ENCODE results near the gene MRFAP1.
A peak's percentile ranks its signal among the peaks of the same experiment; 100 is the strongest.

MRFAP1 gene

GRCh38 chr4:6674500-6675149 lies 34.1 kb downstream of the MRFAP1 start:
- no peak overlapping the region for H3K27ac ChIP-seq (ENCODE audit: low read length)
- H3K36me3 ChIP-seq (ENCODE audit: control insufficient read depth, low read depth, low read length) = peaks cover 16% of the 10 kb centered on the region
- H3K4me3 ChIP-seq (ENCODE audit: low read length) = peak overlapping the region; percentile 80
- peak overlapping the region; percentile 64 for H3K9ac ChIP-seq (ENCODE audit: low read length)
- H3K4me1 ChIP-seq (ENCODE audit: control insufficient read depth, low read depth, low read length) = peaks cover 6% of the 10 kb centered on the region
- peaks cover 5% of the 10 kb centered on the region for H3K27me3 ChIP-seq (ENCODE audit: control insufficient read depth, insufficient read depth, low read length)
- no peaks in the 10 kb centered on the region for H3K9me3 ChIP-seq (ENCODE audit: control insufficient read depth, low read depth, low read length)

GRCh38 chr4:6676722-6677558 lies 36.5 kb downstream of the MRFAP1 start:
- H3K27me3 ChIP-seq (ENCODE audit: control insufficient read depth, insufficient read depth, low read length) = peaks cover 5% of the 10 kb centered on the region
- no peak overlapping the region for H3K27ac ChIP-seq (ENCODE audit: low read length)
- H3K4me1 ChIP-seq (ENCODE audit: control insufficient read depth, low read depth, low read length) = peaks cover 6% of the 10 kb centered on the region
- no peak overlapping the region for H3K4me3 ChIP-seq (ENCODE audit: low read length)
- no peak overlapping the region for H3K9ac ChIP-seq (ENCODE audit: low read length)
- H3K9me3 ChIP-seq (ENCODE audit: control insufficient read depth, low read depth, low read length) = no peaks in the 10 kb centered on the region
- H3K36me3 ChIP-seq (ENCODE audit: control insufficient read depth, low read depth, low read length) = peaks cover 16% of the 10 kb centered on the region

- Histone ChIP-seq H3K4me1 (ENCODE audit: control insufficient read depth, low read depth, low read length) (no peaks in the 10 kb centered on the region), H3K27me3 (ENCODE audit: control insufficient read depth, insufficient read depth, low read length) (no peaks in the 10 kb centered on the region), H3K9me3 (ENCODE audit: control insufficient read depth, low read depth, low read length) (no peaks in the 10 kb centered on the region), H3K36me3 (ENCODE audit: control insufficient read depth, low read depth, low read length) (peaks cover 13% of the 10 kb centered on the region), H3K27ac (ENCODE audit: low read length) (no peak overlapping the region), H3K4me3 (ENCODE audit: low read length) (no peak overlapping the region), H3K9ac (ENCODE audit: low read length) (no peak overlapping the region)
These were observed 40.0 kb downstream of the MRFAP1 start for GRCh38 chr4:6680372-6681034.

GRCh38 chr4:6681191-6681590 lies 40.7 kb downstream of the MRFAP1 start:
- Histone ChIP-seq H3K27ac (ENCODE audit: low read length) (no peak overlapping the region), H3K9me3 (ENCODE audit: control insufficient read depth, low read depth, low read length) (no peaks in the 10 kb centered on the region)

GRCh38 chr4:6682862-6683590 lies 42.5 kb downstream of the MRFAP1 start:
- Histone ChIP-seq H3K36me3 (ENCODE audit: control insufficient read depth, low read depth, low read length) (no peaks in the 10 kb centered on the region), H3K4me3 (ENCODE audit: low read length) (no peak overlapping the region), H3K27ac (ENCODE audit: low read length) (no peak overlapping the region), H3K4me1 (ENCODE audit: control insufficient read depth, low read depth, low read length) (no peaks in the 10 kb centered on the region), H3K9ac (ENCODE audit: low read length) (no peak overlapping the region), H3K9me3 (ENCODE audit: control insufficient read depth, low read depth, low read length) (no peaks in the 10 kb centered on the region), H3K27me3 (ENCODE audit: control insufficient read depth, insufficient read depth, low read length) (no peaks in the 10 kb centered on the region)

More at GRCh38 chr4:6681191-6681590, 40.7 kb downstream of the MRFAP1 start:
- Histone ChIP-seq H3K36me3 (ENCODE audit: control insufficient read depth, low read depth, low read length) (peaks cover 6% of the 10 kb centered on the region), H3K9ac (ENCODE audit: low read length) (no peak overlapping the region), H3K4me1 (ENCODE audit: control insufficient read depth, low read depth, low read length) (no peaks in the 10 kb centered on the region), H3K27me3 (ENCODE audit: control insufficient read depth, insufficient read depth, low read length) (no peaks in the 10 kb centered on the region), H3K4me3 (ENCODE audit: low read length) (no peak overlapping the region)

GRCh38 chr4:6684656-6685055 lies 44.2 kb downstream of the MRFAP1 start:
- H3K27me3 ChIP-seq (ENCODE audit: control insufficient read depth, insufficient read depth, low read length) = no peaks in the 10 kb centered on the region
- H3K4me3 ChIP-seq (ENCODE audit: low read length) = no peak overlapping the region
- H3K9ac ChIP-seq (ENCODE audit: low read length) = no peak overlapping the region
- H3K4me1 ChIP-seq (ENCODE audit: control insufficient read depth, low read depth, low read length) = peaks cover 3% of the 10 kb centered on the region
- H3K36me3 ChIP-seq (ENCODE audit: control insufficient read depth, low read depth, low read length) = no peaks in the 10 kb centered on the region
- no peak overlapping the region for H3K27ac ChIP-seq (ENCODE audit: low read length)
- no peaks in the 10 kb centered on the region for H3K9me3 ChIP-seq (ENCODE audit: control insufficient read depth, low read depth, low read length)

- no peak overlapping the region for H3K9ac ChIP-seq (ENCODE audit: low read length)
- H3K27me3 ChIP-seq (ENCODE audit: control insufficient read depth, insufficient read depth, low read length) = no peaks in the 10 kb centered on the region
- peaks cover 6% of the 10 kb centered on the region for H3K4me1 ChIP-seq (ENCODE audit: control insufficient read depth, low read depth, low read length)
- H3K9me3 ChIP-seq (ENCODE audit: control insufficient read depth, low read depth, low read length) = no peaks in the 10 kb centered on the region
- no peak overlapping the region for H3K27ac ChIP-seq (ENCODE audit: low read length)
- H3K36me3 ChIP-seq (ENCODE audit: control insufficient read depth, low read depth, low read length) = no peaks in the 10 kb centered on the region
- no peak overlapping the region for H3K4me3 ChIP-seq (ENCODE audit: low read length)
These were observed 45.8 kb downstream of the MRFAP1 start for GRCh38 chr4:6686104-6686787.

- Histone ChIP-seq H3K9ac (ENCODE audit: low read length) (no peak overlapping the region), H3K4me3 (ENCODE audit: low read length) (no peak overlapping the region), H3K9me3 (ENCODE audit: control insufficient read depth, low read depth, low read length) (no peaks in the 10 kb centered on the region), H3K36me3 (ENCODE audit: control insufficient read depth, low read depth, low read length) (no peaks in the 10 kb centered on the region), H3K27ac (ENCODE audit: low read length) (no peak overlapping the region), H3K27me3 (ENCODE audit: control insufficient read depth, insufficient read depth, low read length) (no peaks in the 10 kb centered on the region), H3K4me1 (ENCODE audit: control insufficient read depth, low read depth, low read length) (peaks cover 6% of the 10 kb centered on the region)
These were observed 47.7 kb downstream of the MRFAP1 start for GRCh38 chr4:6687947-6688878.

- H3K4me1 ChIP-seq (ENCODE audit: control insufficient read depth, low read depth, low read length) = peaks cover 6% of the 10 kb centered on the region
- no peaks in the 10 kb centered on the region for H3K27me3 ChIP-seq (ENCODE audit: control insufficient read depth, insufficient read depth, low read length)
- no peaks in the 10 kb centered on the region for H3K36me3 ChIP-seq (ENCODE audit: control insufficient read depth, low read depth, low read length)
- no peaks in the 10 kb centered on the region for H3K9me3 ChIP-seq (ENCODE audit: control insufficient read depth, low read depth, low read length)
- H3K9ac ChIP-seq (ENCODE audit: low read length) = no peak overlapping the region
- H3K4me3 ChIP-seq (ENCODE audit: low read length) = no peak overlapping the region
- no peak overlapping the region for H3K27ac ChIP-seq (ENCODE audit: low read length)
These were observed 48.5 kb downstream of the MRFAP1 start for GRCh38 chr4:6688879-6689505.

- H3K9ac ChIP-seq (ENCODE audit: low read length) = no peak overlapping the region
- no peak overlapping the region for H3K27ac ChIP-seq (ENCODE audit: low read length)
- peaks cover 6% of the 10 kb centered on the region for H3K4me1 ChIP-seq (ENCODE audit: control insufficient read depth, low read depth, low read length)
- no peaks in the 10 kb centered on the region for H3K36me3 ChIP-seq (ENCODE audit: control insufficient read depth, low read depth, low read length)
- H3K9me3 ChIP-seq (ENCODE audit: control insufficient read depth, low read depth, low read length) = no peaks in the 10 kb centered on the region
- no peaks in the 10 kb centered on the region for H3K27me3 ChIP-seq (ENCODE audit: control insufficient read depth, insufficient read depth, low read length)
- no peak overlapping the region for H3K4me3 ChIP-seq (ENCODE audit: low read length)
These were observed 49.0 kb downstream of the MRFAP1 start for GRCh38 chr4:6689506-6689960.

Measured in iPS-18a (cell line).